Trophoblast cell (in vitro differentiated cells and primary cell): Measurements from ENCODE around the gene PIGO.

Experiments used
- DNase-seq, 2 donors: peaks; one replicate each; pipeline ENCODE4 v3.0.0-alpha.2; 2016
- H2AFZ ChIP-seq: 2 replicates; pipeline ENCODE4 v1.6.1; 2013; ENCODE audit warnings: low read length, moderate library complexity, mild to moderate bottlenecking; ENCODE audit not compliant: insufficient read depth, poor library complexity
- H2AK5ac ChIP-seq: 2 replicates; pipeline ENCODE4 v1.6.1; 2013; ENCODE audit warnings: mild to moderate bottlenecking, low read length
- H2BK120ac ChIP-seq: 2 replicates; pipeline ENCODE4 v1.6.1; 2013; ENCODE audit warnings: low read length, mild to moderate bottlenecking, moderate library complexity; ENCODE audit not compliant: insufficient read depth, poor library complexity
- H2BK12ac ChIP-seq: 2 replicates; pipeline ENCODE4 v1.6.1; 2013; ENCODE audit warnings: mild to moderate bottlenecking, low read length, moderate library complexity
- H2BK5ac ChIP-seq: 2 replicates; pipeline ENCODE4 v1.6.1; 2013; ENCODE audit warnings: low read length, low read depth, moderate library complexity, mild to moderate bottlenecking; ENCODE audit not compliant: poor library complexity
- H3K14ac ChIP-seq: 2 replicates; pipeline ENCODE4 v1.6.1; 2013; ENCODE audit warnings: mild to moderate bottlenecking, low read length
- H3K18ac ChIP-seq: 2 replicates; pipeline ENCODE4 v1.6.1; 2013; ENCODE audit warnings: mild to moderate bottlenecking, low read length
- H3K23ac ChIP-seq: 2 replicates; pipeline ENCODE4 v1.6.1; 2013; ENCODE audit warnings: low read length
- H3K27ac ChIP-seq: 2 replicates; pipeline ENCODE4 v1.5.1; 2013; ENCODE audit warnings: low read depth, mild to moderate bottlenecking, inconsistent platforms, low read length, moderate library complexity
- H3K27me3 ChIP-seq: 2 replicates; pipeline ENCODE4 v1.6.1; 2013; ENCODE audit warnings: inconsistent platforms, mild to moderate bottlenecking, low read length, moderate library complexity; ENCODE audit not compliant: insufficient read depth
- H3K36me3 ChIP-seq, 2 experiments: 1 replicate in 1 of 2; 2 replicates in 1 of 2; pipeline ENCODE4 v1.6.1; 2013; ENCODE audit warnings: low read length in 2 of 2, mild to moderate bottlenecking in 2 of 2, moderate library complexity in 1 of 2; ENCODE audit not compliant: insufficient read depth in 2 of 2, control insufficient read depth in 1 of 2
- H3K4ac ChIP-seq: 2 replicates; pipeline ENCODE4 v1.6.1; 2013; ENCODE audit warnings: low read depth, mild to moderate bottlenecking, low read length, moderate library complexity
- H3K4me1 ChIP-seq, 2 experiments: 1 replicate in 1 of 2; 2 replicates in 1 of 2; pipeline ENCODE4 v1.6.1; 2013; ENCODE audit warnings: low read length in 2 of 2, mild to moderate bottlenecking in 2 of 2, moderate library complexity in 1 of 2; ENCODE audit not compliant: insufficient read depth in 2 of 2, control insufficient read depth in 1 of 2
- H3K4me2 ChIP-seq: 2 replicates; pipeline ENCODE4 v1.6.1; 2013; ENCODE audit warnings: inconsistent platforms, mild to moderate bottlenecking, low read length, moderate library complexity
- H3K4me3 ChIP-seq: 2 replicates; pipeline ENCODE4 v1.5.1; 2013; ENCODE audit warnings: mild to moderate bottlenecking, low read depth, low read length, inconsistent platforms
- H3K79me1 ChIP-seq: one replicate; pipeline ENCODE4 v1.6.1; 2013; ENCODE audit warnings: low read length
- H3K79me2 ChIP-seq: 2 replicates; pipeline ENCODE4 v1.6.1; 2013; ENCODE audit warnings: low read length, mild to moderate bottlenecking; ENCODE audit not compliant: control insufficient read depth, insufficient read depth, poor library complexity
- H3K9ac ChIP-seq: 2 replicates; pipeline ENCODE4 v1.6.1; 2013; ENCODE audit warnings: mild to moderate bottlenecking, low read length
- H3K9me3 ChIP-seq: 2 replicates; pipeline ENCODE4 v1.6.1; 2013; ENCODE audit warnings: low read depth, mild to moderate bottlenecking, control low read depth, inconsistent platforms, low read length; ENCODE audit not compliant: insufficient read depth
- H4K12ac ChIP-seq: 2 replicates; pipeline ENCODE4 v1.6.1; 2013; ENCODE audit warnings: low read depth, mild to moderate bottlenecking, low read length, moderate library complexity
- H4K8ac ChIP-seq: 2 replicates; pipeline ENCODE4 v1.6.1; 2013; ENCODE audit warnings: low read depth, mild to moderate bottlenecking, low read length, moderate library complexity
- H4K91ac ChIP-seq: one replicate; pipeline ENCODE4 v1.6.1; 2013; ENCODE audit warnings: low read depth, mild to moderate bottlenecking, low read length, moderate library complexity
- WGBS: extraction: QIAGEN DNeasy Blood & Tissue Kit; methylation state at CpG from one replicate; pipeline ENCODE4 v1.1.7; 2013; ENCODE audit warnings: missing lambda C conversion rate; ENCODE audit not compliant: insufficient read length, insufficient coverage; ENCODE audit errors: extremely low coverage; 5-methylcytosine and 5-hydroxymethylcytosine counted together

Gene PIGO

GRCh38 chr9:35108461-35108860 is 12.1 kb upstream of the PIGO start:
- no peak overlapping the region for H3K23ac ChIP-seq
- no peak overlapping the region for H3K9ac ChIP-seq
- H3K4me2 ChIP-seq, result no peak overlapping the region
- no peak overlapping the region for H2AK5ac ChIP-seq
- H3K9me3 ChIP-seq, result no peaks in the 10 kb centered on the region
- no peak overlapping the region for H3K4me3 ChIP-seq
- H4K8ac ChIP-seq, result no peak overlapping the region
- H4K12ac ChIP-seq, result no peak overlapping the region
- no peak overlapping the region for H2BK12ac ChIP-seq
- H3K27ac ChIP-seq, result no peak overlapping the region
- H3K79me2 ChIP-seq, result peaks cover 5% of the 10 kb centered on the region
- no peak for DNase-seq
- no CpG with 5 or more reads among the region's 6 CpGs for WGBS
- H3K79me1 ChIP-seq, result peaks cover 8% of the 10 kb centered on the region
- no peak overlapping the region for H2AFZ ChIP-seq
- no peak overlapping the region for H3K14ac ChIP-seq
- H3K18ac ChIP-seq, result no peak overlapping the region
- no peak overlapping the region for H4K91ac ChIP-seq
- H2BK120ac ChIP-seq, result no peak overlapping the region
- no peaks in the 10 kb centered on the region for H3K27me3 ChIP-seq
- no peak overlapping the region for H2BK5ac ChIP-seq
- H3K36me3 ChIP-seq, result peaks cover 43 to 44% of the 10 kb centered on the region in 2 experiments
- peaks cover 14 to 15% of the 10 kb centered on the region in 2 experiments for H3K4me1 ChIP-seq
- no peak overlapping the region for H3K4ac ChIP-seq

- H2BK120ac ChIP-seq, result no peak overlapping the region
- no CpG with 5 or more reads among the region's 18 CpGs for WGBS
- H3K9ac ChIP-seq, result no peak overlapping the region
- H3K23ac ChIP-seq, result no peak overlapping the region
- H3K4me1 ChIP-seq, result peaks cover 16 to 17% of the 10 kb centered on the region in 2 experiments
- DNase-seq, result no peak
- H3K79me1 ChIP-seq, result peaks cover 11% of the 10 kb centered on the region
- no peak overlapping the region for H4K8ac ChIP-seq
- H3K27ac ChIP-seq, result no peak overlapping the region
- no peaks in the 10 kb centered on the region for H3K9me3 ChIP-seq
- H3K4me2 ChIP-seq, result no peak overlapping the region
- no peak overlapping the region for H3K14ac ChIP-seq
- no peak overlapping the region for H4K12ac ChIP-seq
- no peak overlapping the region for H2AK5ac ChIP-seq
- H3K18ac ChIP-seq, result no peak overlapping the region
- peaks cover 43 to 44% of the 10 kb centered on the region in 2 experiments for H3K36me3 ChIP-seq
- no peak overlapping the region for H3K4ac ChIP-seq
- no peaks in the 10 kb centered on the region for H3K27me3 ChIP-seq
- H3K4me3 ChIP-seq, result no peak overlapping the region
- H4K91ac ChIP-seq, result no peak overlapping the region
- H2BK12ac ChIP-seq, result no peak overlapping the region
- H2BK5ac ChIP-seq, result no peak overlapping the region
- H3K79me2 ChIP-seq, result peaks cover 8% of the 10 kb centered on the region
- no peak overlapping the region for H2AFZ ChIP-seq
Observed at GRCh38 chr9:35107297-35108290, 11.2 kb upstream of the PIGO start.

- WGBS, result no CpG with 5 or more reads among the region's 7 CpGs
- Histone ChIP-seq H3K14ac (no peak overlapping the region), H3K4me3 (no peak overlapping the region)
Observed at GRCh38 chr9:35106343-35106730, 9.9 kb upstream of the PIGO start.

GRCh38 chr9:35105571-35106342 is 9.4 kb upstream of the PIGO start:
- Histone ChIP-seq H3K9ac (no peak overlapping the region), H3K23ac (no peak overlapping the region), H3K4me2 (no peak overlapping the region), H2BK12ac (no peak overlapping the region), H3K4me1 (peaks cover 14 to 20% of the 10 kb centered on the region in 2 experiments), H3K4ac (no peak overlapping the region), H3K14ac (no peak overlapping the region), H2AK5ac (no peak overlapping the region), H3K18ac (no peak overlapping the region), H3K27me3 (no peaks in the 10 kb centered on the region), H4K12ac (no peak overlapping the region), H3K27ac (no peak overlapping the region), H3K36me3 (peaks cover 51 to 53% of the 10 kb centered on the region in 2 experiments), H2BK5ac (no peak overlapping the region), H2AFZ (no peak overlapping the region), H3K4me3 (no peak overlapping the region), H4K8ac (no peak overlapping the region), H3K9me3 (no peaks in the 10 kb centered on the region), H3K79me2 (peaks cover 5% of the 10 kb centered on the region), H2BK120ac (no peak overlapping the region), H3K79me1 (peaks cover 5% of the 10 kb centered on the region), H4K91ac (no peak overlapping the region)
- no peak for DNase-seq
- no CpG with 5 or more reads among the region's 13 CpGs for WGBS

More at GRCh38 chr9:35106343-35106730, 9.9 kb upstream of the PIGO start:
- no peak overlapping the region for H4K91ac ChIP-seq
- H3K79me2 ChIP-seq, result peaks cover 10% of the 10 kb centered on the region
- no peak overlapping the region for H4K12ac ChIP-seq
- no peak overlapping the region for H2BK12ac ChIP-seq
- no peaks in the 10 kb centered on the region for H3K9me3 ChIP-seq
- no peak overlapping the region for H2BK120ac ChIP-seq
- no peak overlapping the region for H3K23ac ChIP-seq
- H3K4me2 ChIP-seq, result no peak overlapping the region
- H2BK5ac ChIP-seq, result no peak overlapping the region
- no peak overlapping the region for H3K9ac ChIP-seq
- peaks cover 46 to 48% of the 10 kb centered on the region in 2 experiments for H3K36me3 ChIP-seq
- no peak overlapping the region for H3K27ac ChIP-seq
- no peaks in the 10 kb centered on the region for H3K27me3 ChIP-seq
- no peak overlapping the region for H2AFZ ChIP-seq
- no peak overlapping the region for H3K18ac ChIP-seq
- peaks cover 14 to 22% of the 10 kb centered on the region in 2 experiments for H3K4me1 ChIP-seq
- H2AK5ac ChIP-seq, result no peak overlapping the region
- H4K8ac ChIP-seq, result no peak overlapping the region
- DNase-seq, result no peak
- H3K4ac ChIP-seq, result no peak overlapping the region
- peaks cover 10% of the 10 kb centered on the region for H3K79me1 ChIP-seq
